PC-3 (cell line): Measurements from ENCODE around the gene DIP2C.

Experiments used
- CTCF ChIP-seq: fragments of 300-600 bp; sonication (generic); conservative IDR thresholded peaks from 2 replicates; pipeline ENCODE4 v1.5.1; 2017; ENCODE audit warnings: antibody characterized with exemption, low read depth, mild to moderate bottlenecking, low read length
- EZH2 ChIP-seq: fragments of 300-600 bp; sonication (generic); IDR thresholded peaks from one replicate; pipeline ENCODE4 v1.6.1; 2017; ENCODE audit warnings: antibody characterized with exemption, mild to moderate bottlenecking, low read length; ENCODE audit not compliant: unreplicated experiment
- EZH2phosphoT487 ChIP-seq: fragments of 300-600 bp; sonication (generic); IDR thresholded peaks from 2 replicates; pipeline ENCODE4 v1.6.1; 2018; ENCODE audit warnings: mild to moderate bottlenecking, antibody characterized with exemption, low read length, borderline replicate concordance

- TF ChIP-seq EZH2 (no peak), CTCF (no peak), EZH2phosphoT487 (no peak)
Measured at GRCh38 chr10:491667-492424, 197.6 kb downstream of the DIP2C start.
